Activated CD4-positive, alpha-beta T cell treated with anti-CD3 and anti-CD28 coated beads for 4 hours (primary cell): Measurements from ENCODE around the gene RO60.
A peak's percentile ranks its signal among the peaks of the same experiment; 100 is the strongest.
"Not testable (repeated sequence)": the region's sequence is repeated elsewhere in the genome, so short reads cannot be mapped to it uniquely, and the experiment has no call there.

Source experiments
- DNase-seq, 2 donors: peaks; one replicate each; pipeline ENCODE4 v3.0.0-alpha.2; 2020

RO60 gene

GRCh38 chr1:193059282-193060114 lies at the start of gene RO60, which contains the start of gene UCHL5:
Gene RO60 (plus strand): TSS chr1:193059612. CDS start chr1:193069055, 9,443 bp downstream.
Gene UCHL5 (minus strand): TSS chr1:193059360. CDS start chr1:193059260, 100 bp downstream.
- DNase-seq, result peak; percentile 93 to 94

GRCh38 chr1:193011406-193011805 lies 48.0 kb upstream of the RO60 start:
- no peak for DNase-seq

GRCh38 chr1:193013005-193013404 lies 46.4 kb upstream of the RO60 start:
- no peak for DNase-seq

GRCh38 chr1:193013707-193014106 lies 45.7 kb upstream of the RO60 start:
- DNase-seq, result no peak

GRCh38 chr1:193014400-193014799 lies 45.0 kb upstream of the RO60 start:
- DNase-seq, result no peak

- no peak for DNase-seq
These were observed 42.6 kb upstream of the RO60 start for GRCh38 chr1:193016788-193017187.

GRCh38 chr1:193019442-193020026 lies 39.9 kb upstream of the RO60 start:
- peak in 1 of 2 donors; percentile 4 for DNase-seq

- DNase-seq, result no peak
These were observed 34.2 kb upstream of the RO60 start for GRCh38 chr1:193025218-193025617.

GRCh38 chr1:193030280-193030679 lies 29.1 kb upstream of the RO60 start:
- no peak for DNase-seq

- no peak for DNase-seq
These were observed 28.0 kb upstream of the RO60 start for GRCh38 chr1:193031431-193031830.

- DNase-seq, result not testable (repeated sequence)
These were observed 26.6 kb upstream of the RO60 start for GRCh38 chr1:193032643-193033427.

- no peak for DNase-seq
These were observed 25.8 kb upstream of the RO60 start for GRCh38 chr1:193033610-193034009.

- no peak for DNase-seq
These were observed 22.9 kb upstream of the RO60 start for GRCh38 chr1:193036337-193037047.

GRCh38 chr1:193040011-193040410 lies 19.4 kb upstream of the RO60 start:
- DNase-seq, result no peak

GRCh38 chr1:193042766-193043691 lies 16.4 kb upstream of the RO60 start:
- DNase-seq, result no peak

- not testable (repeated sequence) for DNase-seq
These were observed 10.5 kb upstream of the RO60 start for GRCh38 chr1:193048913-193049312.

GRCh38 chr1:193054169-193054675 lies 5.2 kb upstream of the RO60 start:
- no peak for DNase-seq

- peak; percentile 46 to 60 for DNase-seq
These were observed 707 bp upstream of the RO60 start for GRCh38 chr1:193058529-193059281.

GRCh38 chr1:193060115-193060403 lies 647 bp downstream of the RO60 start:
- DNase-seq, result no peak

GRCh38 chr1:193060406-193060805 lies 994 bp downstream of the RO60 start:
- no peak for DNase-seq

GRCh38 chr1:193060938-193061337 lies 1.5 kb downstream of the RO60 start:
- no peak for DNase-seq
